Limb (tissue), 2 donors: ENCODE measurements around the gene TEKT1.
A peak's percentile ranks its signal among the peaks of the same experiment; 100 is the strongest.
"Not testable (repeated sequence)": the region's sequence is repeated elsewhere in the genome, so short reads cannot be mapped to it uniquely, and the experiment has no call there.

Source experiments
- DNase-seq, 2 donors: peaks; one replicate each; pipeline ENCODE4 v3.0.0-alpha.2; 2016; ENCODE audit errors: extremely low spot score in 2 of 2

The TEKT1 gene

DNA sequence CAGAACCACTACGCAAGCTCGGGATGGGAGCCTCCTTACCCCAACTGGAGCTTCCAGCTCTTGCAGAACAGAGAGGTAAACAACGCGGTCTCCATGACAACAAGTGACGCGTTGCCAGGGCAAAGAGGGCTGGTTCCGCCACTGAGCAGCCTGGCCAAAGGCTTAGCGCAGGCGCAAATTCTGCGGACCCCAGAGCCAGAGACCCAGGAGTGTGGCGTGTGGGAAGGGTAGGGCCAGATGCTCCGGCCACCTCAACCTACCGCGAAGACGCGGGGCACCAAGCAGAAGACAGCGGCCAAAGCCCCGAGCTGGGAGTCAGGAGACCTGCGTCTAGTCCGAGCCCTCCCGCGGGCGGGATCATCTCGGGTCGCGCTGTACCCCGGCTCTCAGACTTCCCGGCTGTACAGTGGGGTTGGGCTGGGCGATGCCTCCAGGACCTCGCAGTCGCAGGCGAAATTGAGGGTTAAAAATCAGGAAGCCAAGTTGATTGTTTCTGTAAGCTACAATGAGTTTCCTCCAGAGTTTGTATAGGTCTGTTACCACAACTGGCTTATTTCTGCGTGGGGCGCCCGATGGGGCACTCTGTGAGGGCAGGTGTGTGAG is at the start of gene TEKT1:
Gene TEKT1 (minus strand): TSS at position 69 of the 603 bp plus-strand sequence. CDS start 1,353 bp downstream, outside the sequence.
- DNase-seq = peak; percentile 45 to 80

DNA sequence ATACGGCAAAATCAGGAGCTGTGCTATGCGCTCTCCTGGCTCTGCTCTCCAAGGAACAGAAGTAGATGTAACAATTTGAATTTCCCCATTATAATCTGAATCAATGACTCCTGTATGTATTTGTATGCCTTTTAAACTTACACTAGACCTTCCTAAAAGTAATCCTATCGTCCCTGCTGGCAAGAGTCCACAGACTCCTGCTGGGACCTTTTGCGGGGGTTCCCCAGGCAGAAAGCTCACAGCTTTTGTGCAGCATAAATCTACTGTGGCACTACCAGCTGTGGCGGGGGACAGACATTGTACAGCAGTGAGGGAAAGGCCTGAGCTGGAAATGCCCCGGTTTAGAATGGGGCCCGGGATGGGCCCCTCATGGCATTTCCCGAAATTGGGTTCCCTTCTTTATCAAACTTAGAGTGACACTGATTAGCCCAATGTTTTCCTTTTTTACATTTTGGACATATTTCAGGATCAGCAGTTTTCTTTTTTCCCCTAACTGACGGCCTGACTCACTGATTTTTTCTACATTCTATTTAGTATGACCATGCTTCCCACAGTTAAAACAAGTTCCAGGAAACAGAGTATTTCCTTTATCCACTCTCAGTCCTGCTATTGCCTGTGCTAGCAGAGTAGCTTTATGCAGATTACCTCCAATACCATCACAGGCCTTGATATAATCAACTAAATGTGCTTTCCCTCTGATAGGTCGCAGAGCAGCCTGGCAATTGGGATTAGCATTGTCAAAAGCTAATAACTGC is 47.9 kb upstream of the TEKT1 start:
- DNase-seq = not testable (repeated sequence)

DNA sequence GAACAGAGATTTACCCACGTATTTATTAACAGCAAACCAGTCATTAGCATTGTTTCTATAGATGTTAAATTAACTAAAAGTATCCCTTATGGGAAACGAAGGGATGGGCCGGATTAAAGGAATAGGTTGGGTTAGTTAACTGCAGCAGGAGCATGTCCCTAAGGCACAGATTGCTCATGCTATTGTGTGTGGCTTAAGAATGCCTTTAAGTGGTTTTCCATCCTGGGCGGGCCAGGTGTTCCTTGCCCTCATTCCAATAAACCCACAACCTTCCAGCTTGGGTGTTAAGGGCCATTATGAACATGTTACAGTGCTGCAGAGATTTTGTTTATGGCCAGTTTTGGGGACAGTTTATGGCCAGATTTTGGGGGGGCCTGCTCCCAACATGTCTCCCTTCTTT is 43.7 kb upstream of the TEKT1 start:
- not testable (repeated sequence) for DNase-seq

DNA sequence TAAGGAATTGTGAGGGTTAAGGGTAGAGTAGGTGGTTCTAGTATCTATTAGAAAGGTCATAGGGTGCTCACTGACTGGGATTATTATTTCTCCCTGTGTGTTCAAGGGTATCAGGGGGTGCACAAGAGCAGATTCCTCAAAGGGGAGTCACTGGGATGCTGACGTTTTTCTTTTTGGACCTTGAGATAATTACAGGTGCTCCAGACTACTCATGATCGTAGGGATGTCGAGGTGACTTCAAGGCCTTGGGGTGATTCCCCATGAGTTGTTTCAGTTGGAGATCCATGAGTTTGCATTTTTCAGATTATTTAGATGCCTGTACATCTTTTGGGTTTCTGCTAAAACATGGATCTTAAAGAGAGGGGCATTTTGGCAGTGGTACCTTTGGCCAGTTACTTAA is 41.4 kb upstream of the TEKT1 start:
- no peak for DNase-seq

DNA sequence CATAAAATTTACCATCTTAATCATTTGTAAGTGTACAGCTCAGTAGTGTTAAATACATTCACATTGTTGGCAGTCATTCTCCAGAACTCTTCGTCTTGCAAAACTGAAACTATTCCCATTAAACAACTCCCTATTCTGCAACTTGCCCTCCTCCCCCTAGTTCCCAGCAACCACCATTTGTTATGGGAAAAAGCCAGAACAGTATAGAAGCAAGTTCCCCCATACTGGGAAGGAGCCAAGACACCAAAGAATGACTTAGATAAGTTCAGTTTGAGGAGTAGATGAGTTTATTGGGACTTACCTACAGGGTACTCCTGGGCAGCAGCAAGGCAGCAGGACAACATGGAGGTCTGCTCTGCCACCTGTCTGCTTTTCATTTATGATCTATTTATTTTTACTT is 39.3 kb upstream of the TEKT1 start:
- no peak for DNase-seq

DNA sequence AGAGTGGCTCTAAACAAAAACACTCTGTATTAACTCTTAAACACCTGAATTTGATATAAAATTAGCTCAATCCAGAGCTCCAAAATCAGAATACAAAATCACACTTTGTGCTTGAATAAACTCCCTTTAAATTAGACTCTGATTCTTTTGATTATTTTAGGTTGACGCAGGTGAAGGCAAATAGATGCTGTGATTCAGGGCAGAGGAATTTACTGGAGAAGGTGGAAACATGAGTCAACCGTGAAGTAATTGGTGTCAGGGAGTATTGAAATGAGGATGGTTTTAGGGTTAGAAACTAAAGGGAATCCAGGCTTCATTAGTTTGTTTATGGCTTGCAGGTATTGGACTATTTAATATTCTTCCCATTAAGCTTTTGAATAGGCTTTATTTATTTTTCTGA is 37.1 kb upstream of the TEKT1 start:
- DNase-seq = no peak

DNA sequence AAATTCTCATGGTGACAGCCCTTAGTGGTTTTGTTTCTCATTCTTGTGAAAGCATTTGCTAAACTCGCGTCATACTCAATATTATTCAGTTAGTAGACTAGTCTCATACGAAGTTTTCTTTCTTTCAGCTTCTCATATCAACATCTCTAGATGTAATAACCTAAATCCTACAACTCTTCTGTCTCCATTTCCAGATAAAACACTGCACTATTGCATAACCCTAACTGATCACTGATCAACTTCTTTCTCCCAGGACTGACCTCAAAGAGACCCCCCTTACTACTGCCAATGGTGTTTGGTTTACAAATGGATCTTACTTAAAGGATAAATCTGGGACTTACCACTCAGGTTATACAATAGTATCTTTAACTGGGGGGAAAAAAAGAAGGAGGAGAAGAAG is 36.3 kb upstream of the TEKT1 start:
- DNase-seq = no peak

DNA sequence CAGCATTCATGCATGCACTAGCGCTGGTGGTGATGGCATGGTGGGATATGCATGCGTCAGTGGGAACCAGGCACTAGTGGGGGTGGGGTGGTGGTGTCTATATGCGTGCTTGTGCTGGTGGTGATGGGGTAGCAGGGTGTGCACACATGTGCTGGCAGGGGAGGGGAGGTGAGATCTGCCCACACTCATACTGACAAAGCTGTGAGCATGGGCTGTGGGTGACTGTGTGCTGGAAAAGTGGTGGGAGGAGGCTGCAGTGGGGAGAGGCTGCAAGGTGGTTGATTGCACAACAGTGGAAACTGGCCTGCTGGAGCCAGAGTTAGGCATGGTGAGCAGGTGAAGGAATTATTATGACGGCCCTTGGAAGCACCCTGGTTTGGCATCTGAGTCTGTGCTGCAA is 31.3 kb upstream of the TEKT1 start:
- DNase-seq = no peak

DNA sequence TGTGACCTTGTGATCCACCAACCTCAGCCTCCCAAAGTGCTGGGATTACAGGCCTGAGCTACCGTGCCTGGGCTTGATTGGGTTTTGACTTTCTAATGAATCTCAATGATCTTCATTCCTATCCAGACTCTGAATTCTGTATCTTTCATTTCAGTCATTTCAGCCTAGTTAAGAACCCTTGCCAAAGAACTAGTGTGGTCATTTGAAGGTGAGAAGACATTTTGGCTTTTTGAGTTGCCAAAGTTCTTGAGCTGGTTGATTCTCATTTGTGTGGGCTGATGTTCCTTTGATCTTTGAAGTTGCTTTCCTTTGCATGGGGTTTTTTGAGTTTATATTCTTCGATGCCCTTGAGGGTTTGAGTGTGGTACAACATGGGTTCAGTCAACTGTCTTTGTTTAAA is 30.6 kb upstream of the TEKT1 start:
- no peak for DNase-seq

DNA sequence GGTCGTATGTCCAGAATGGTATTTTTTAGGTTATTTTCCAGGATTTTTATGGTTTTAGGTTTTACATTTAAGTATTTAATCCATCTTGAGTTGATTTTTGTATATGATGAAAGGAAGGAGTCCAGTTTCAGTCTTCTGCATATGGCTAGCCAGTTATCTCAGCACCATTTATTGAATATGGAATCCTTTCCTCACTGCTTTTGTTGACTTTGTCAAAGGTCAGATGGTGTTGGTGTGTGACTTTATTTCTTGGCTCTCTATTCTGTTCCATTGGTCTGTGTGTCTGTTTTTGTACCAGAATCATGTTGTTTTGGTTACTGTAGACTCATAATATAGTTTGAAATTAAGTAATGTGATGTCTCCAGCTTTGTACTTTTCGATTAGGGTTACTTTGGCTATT is 26.4 kb upstream of the TEKT1 start:
- DNase-seq = no peak

DNA sequence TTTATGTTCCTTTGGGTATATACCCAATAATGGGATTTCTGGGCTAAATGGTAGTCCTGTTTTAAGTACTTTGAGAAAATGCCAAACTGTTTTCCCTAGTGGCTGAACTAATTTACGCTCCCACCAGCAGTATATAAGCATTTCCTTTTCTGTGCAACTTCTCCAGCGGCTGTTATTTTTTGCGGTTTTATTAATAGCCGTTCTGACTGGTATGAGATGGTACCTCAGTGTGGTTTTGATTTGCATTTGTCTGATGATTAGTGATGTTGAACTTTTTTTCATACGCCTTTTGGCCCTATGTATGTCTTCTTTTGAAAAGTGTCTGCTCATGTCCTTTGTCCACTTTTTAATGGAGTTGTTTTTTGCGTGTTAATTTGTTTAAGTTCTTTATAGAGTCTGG is 25.8 kb upstream of the TEKT1 start:
- no peak for DNase-seq

DNA sequence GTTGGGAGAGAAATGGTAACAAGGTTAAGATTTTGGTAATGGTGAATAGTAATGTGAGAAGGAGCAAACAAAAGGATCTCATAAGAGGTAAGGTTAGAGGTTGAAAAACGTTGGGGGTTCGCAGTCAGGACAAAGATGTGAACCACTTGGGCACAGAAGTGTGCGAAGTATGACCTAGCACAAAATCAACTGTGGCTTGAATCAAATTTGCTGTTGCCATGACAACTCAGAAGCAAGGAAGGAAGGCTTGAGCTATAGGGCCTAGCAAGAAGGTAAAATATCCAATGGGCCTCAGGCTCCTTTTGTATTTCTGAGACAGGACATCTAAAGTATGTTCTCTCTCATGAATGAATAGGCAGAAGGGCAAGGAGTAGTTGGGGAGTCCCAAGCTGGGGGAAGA is 24.5 kb upstream of the TEKT1 start:
- DNase-seq = no peak

DNA sequence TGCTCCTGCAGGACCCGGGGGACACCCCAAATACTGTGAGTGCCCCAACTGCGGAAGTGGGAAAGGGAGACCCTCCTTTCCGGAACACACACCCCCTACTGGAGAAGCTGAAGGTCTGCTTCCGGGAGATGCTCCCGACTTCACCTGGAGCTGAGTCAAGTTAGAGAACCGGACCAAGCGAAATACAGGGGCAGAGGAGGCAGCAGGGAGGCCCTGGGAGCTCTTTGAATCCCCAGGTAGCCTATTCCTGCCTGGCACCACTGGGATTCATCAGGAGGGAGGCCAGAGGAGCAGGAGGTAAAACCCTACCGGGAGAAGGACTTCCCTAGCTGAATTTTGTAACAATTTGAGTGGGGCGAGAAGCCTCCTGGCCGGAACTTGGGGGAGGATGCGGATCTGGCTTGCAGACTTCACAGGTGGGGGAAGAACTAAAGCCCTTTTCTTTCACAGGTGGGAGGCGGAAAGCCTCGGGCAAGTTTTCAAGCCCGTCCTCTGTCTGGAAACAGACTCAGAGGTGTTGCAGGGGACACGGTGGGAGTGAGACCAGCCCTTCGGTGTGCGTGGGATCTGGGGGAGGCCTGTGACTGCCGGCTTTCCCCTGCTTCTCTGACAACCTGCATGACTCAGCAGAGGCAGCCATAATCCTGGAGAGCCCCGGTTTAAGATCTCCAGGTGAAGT is 22.4 kb upstream of the TEKT1 start:
- no peak for DNase-seq

DNA sequence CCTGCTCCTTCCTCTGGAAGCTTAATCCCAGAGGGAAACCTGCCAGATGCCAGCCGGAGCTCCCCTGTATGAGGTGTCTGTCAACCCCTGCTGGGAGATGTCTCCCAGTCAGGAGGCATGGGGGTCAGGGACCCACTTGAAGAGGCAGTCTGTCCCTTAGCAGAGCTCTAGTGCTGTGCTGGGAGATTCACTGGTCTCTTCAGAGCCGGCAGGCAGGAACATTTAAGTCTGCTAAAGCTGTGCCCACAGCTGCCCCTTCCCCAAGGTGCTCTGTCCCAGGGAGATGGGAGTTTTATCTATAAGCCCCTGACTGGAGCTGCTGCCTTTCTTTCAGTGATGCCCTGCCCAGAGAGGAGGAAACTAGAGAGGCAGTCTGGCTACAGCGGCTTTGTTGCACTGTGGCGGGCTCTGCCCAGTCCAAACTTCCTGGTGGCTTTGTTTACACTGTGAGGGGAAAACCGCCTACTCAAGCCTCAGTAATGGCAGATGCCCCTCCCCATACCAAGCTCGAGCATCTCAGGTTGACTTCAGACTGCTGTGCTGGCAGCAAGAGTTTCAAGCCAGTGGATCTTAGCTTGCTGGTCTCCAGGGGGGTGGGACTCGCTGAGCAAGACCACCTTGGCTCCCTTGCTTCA is 17.1 kb upstream of the TEKT1 start:
- not testable (repeated sequence) for DNase-seq

DNA sequence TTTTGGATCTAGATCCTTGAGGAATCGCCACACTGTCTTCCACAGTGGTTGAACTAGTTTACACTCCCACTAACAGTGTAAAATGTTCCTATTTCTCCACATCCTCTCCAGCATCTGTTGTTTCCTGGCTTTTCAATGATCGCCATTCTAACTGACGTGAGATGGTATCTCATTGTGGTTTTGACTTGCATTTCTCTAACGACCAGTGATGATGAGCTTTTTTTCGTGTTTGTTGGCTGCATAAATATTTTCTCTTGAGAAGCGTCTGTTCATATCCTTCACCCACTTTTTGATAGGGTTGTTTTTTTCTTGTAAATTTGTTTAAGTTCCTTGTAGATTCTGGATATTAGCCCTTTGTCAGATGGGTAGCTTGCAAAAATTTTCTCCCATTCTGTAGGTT is 14.6 kb upstream of the TEKT1 start:
- DNase-seq = not testable (repeated sequence)

DNA sequence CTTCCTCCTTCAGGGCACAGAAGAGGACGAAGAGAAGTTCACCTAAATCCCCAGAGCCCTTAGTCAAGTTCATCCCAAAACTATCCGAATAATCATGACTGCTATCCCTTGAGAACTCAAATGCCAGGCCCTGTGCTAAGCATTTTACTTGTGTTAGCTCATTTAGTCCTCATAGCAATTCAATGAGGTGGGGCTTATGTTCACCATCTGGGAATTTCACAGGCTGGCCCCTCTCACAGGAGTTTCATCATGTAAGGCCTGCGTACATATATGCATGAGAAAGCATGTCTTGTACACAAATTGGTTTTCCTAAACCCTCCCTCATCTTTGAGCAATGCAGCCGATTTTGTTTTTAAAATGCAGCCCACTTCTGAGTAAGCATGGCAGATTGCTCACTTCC is 12.9 kb upstream of the TEKT1 start:
- DNase-seq = not testable (repeated sequence)

DNA sequence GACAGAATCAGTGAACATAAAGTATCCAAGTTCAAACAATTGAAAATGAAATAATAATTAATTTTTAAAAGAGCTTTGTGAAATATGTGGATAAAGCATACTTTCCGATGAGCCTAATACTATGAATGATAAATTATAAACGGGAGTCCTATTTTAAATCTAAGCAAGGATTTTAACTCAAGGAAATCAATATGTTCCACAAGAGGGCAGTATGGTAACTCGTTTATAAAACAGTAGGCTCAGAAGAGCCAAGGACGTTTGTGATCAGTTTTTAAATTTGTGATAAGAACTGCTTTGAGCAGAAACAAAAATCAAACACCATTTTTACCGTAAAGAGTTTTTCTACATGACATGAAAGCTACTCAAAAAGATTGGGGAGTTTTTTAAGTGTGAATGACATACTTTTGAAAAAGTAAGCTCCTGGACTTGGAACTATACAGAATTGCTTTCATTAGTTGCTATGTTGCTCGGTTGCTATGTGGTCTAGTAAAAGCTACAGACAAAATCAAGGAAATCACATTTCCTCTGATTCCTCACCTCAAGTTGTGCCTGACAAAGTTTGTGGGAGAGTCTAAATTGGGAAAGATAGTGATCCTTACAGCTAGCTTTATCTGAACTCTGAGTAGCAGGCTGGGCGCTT is 11.8 kb upstream of the TEKT1 start:
- DNase-seq = peak in 1 of 2 donors; percentile 42

DNA sequence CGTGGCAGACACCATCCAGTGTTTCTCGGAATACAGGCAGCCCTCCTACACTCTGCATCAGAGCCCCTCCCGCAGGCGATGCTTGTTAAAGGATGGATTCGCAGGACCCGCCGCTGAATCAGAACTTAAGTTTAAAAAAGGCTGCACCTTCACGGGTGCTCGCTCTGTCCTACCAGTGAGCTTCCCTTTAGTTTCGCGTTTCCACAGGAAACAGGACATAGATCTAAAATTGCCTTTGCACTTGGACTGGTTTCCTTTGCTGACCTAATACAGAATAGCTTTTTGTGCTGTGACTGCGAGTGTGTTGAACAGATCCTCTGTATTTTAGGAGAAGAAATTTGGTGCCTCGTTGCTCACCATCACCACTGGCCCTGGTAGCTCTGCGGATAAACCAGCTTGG is 10.2 kb upstream of the TEKT1 start:
- DNase-seq = not testable (repeated sequence)

DNA sequence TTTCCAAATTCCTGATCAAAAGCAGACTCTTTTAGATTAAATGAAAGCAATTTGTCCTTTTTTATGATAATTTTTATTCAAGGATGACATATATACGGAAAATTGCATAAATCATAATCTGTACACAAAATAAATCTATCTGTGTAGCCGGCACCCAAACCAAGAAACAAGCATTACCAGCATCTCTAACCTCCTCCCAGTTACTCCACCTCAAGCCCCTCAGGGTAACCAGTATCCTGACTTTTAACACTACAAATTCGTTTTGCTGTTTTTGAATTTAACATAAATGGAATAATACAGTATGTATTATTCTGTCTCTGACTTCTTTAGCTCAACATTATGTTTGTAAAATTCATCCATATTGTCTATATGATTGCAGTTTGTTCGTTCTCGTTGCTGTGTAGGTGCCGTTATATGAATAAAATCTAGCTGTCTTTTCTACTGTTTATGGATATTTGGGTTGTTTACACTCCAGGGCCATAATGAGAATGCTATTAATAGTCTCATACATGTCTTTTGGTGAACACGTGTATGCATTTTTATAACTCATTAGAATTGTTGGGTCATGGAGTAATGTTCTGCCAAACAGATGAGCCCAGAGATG is 1.0 kb downstream of the TEKT1 start:
- no peak for DNase-seq

DNA sequence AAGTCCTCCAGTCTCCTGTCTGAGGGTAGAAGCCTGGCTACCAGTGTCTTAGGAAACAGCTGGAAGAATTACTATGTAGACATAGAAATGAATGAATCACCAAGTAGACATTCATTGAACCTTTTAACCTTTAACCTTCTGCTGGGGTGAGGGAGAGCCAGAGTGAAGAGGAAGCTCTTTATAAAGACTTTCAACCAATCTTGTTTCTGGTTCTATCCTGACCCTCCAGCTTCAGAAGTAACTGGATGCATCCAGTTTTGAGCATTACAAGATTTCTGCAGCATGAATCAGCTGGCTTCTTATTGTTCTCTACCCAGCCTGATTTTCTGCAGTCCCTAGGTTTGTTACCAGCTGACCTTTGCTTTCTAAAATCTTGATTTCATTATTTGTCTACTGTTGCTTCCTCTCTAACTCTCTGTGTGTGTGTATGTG is 8.5 kb downstream of the TEKT1 start:
- no peak for DNase-seq

DNA sequence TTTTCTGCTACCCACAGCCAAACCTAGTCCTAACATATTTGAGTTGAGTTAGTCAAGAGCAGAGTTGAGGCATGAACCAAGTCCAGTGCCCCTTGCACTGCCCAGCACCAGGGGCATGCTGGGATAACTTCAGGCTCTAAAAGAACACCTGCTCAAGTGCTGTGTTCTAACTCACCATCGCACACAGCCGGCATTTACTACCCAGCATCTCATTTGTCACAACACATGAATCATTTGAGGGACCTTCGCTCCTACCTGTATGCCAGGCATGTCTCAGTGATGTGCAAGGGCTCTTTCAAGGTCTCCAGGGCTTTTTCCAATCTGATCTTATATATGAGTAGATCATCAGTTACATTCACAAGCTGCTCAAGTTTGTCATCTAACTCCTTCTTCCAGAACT is 12.6 kb downstream of the TEKT1 start:
- DNase-seq = no peak
